Duodenal mucosa (tissue), 2 donors: ENCODE measurements around the gene MYDGF.

ENCODE experiments used
- H3K27ac ChIP-seq: one replicate; pipeline ENCODE4 v1.7.0; 2013; ENCODE audit warnings: low read depth, low read length
- H3K27me3 ChIP-seq, 2 donors: one replicate each; pipeline ENCODE4 v1.7.0; 2013; ENCODE audit warnings: low read length in 2 of 2, control low read depth in 1 of 2; ENCODE audit not compliant: insufficient read depth in 2 of 2, control insufficient read depth in 1 of 2
- H3K36me3 ChIP-seq, 2 donors: one replicate each; pipeline ENCODE4 v1.7.0; 2013; ENCODE audit warnings: low read length in 2 of 2, control low read depth in 1 of 2; ENCODE audit not compliant: insufficient read depth in 2 of 2, control insufficient read depth in 1 of 2
- H3K4me1 ChIP-seq, 2 donors: one replicate each; pipeline ENCODE4 v1.7.0; 2013; ENCODE audit warnings: low read length in 2 of 2, control low read depth in 1 of 2; ENCODE audit not compliant: insufficient read depth in 2 of 2, control insufficient read depth in 1 of 2
- H3K4me3 ChIP-seq, 2 donors: one replicate each; pipeline ENCODE4 v1.7.0; 2013; ENCODE audit warnings: low read length in 2 of 2, low read depth in 1 of 2
- H3K9ac ChIP-seq, 2 donors: one replicate each; pipeline ENCODE4 v1.7.0; 2013; ENCODE audit warnings: low read length in 2 of 2, low read depth in 1 of 2
- H3K9me3 ChIP-seq, 2 donors: one replicate each; pipeline ENCODE4 v1.7.0; 2013; ENCODE audit warnings: low read length in 2 of 2, control low read depth in 1 of 2; ENCODE audit not compliant: control insufficient read depth in 1 of 2

Gene MYDGF

DNA sequence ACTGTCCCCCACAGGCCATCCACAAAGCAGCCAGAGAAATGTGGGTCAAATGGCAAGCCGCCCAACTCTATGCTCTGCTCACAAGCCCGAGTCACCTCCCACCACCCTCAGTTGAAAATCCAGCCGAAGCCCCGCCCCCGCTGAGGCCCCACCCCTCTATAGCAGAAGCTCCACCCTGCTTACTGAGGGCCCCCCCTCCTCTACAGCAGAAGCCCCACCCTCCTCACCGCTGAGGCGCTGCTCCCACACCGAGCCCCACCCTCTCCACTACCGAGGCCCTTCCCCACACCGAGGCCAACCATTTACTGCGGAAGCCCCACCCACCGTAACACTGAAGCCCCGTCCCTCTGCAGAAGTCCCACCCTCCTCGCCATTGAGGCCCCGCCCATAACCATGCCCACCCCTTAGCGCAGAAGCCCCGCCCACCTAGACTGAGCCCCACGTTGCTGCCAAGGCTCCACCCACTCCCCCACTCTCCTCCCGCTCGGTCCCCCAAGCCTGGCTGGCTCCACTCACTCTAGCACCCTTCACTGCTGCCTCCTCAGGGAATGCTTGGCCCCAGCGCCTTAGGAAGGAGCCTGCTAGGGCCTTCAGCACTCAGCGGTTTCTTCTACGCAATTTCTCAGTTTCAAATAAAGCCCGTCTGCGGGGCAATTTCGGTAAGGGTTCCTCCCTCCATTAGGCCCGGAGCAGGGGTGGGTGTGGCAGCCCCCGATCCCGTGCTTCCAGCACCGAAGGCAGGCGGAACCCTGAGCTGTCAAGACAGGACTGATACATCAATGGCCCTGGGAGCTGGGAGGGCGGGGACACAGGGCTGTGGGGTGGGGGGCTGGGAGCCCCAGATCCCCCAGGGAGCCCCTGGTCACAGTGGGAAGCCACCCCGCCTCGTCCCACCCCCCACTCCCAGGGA, 9.0 kb upstream of the MYDGF start:
- H3K9me3 ChIP-seq: no peaks in the 10 kb centered on the region
- no peaks in the 10 kb centered on the region for H3K27me3 ChIP-seq
- peaks cover 16 to 45% of the 10 kb centered on the region in 2 donors for H3K36me3 ChIP-seq
- H3K4me1 ChIP-seq: no peaks in the 10 kb centered on the region
- no peak overlapping the region for H3K9ac ChIP-seq
- no peak overlapping the region for H3K27ac ChIP-seq
- H3K4me3 ChIP-seq: no peak overlapping the region

GRCh38 chr19:4676955-4677731, 7.0 kb upstream of the MYDGF start:
- no peaks in the 10 kb centered on the region for H3K9me3 ChIP-seq
- no peak overlapping the region for H3K4me3 ChIP-seq
- H3K4me1 ChIP-seq: no peaks in the 10 kb centered on the region
- no peaks in the 10 kb centered on the region for H3K27me3 ChIP-seq
- H3K27ac ChIP-seq: no peak overlapping the region
- no peak overlapping the region for H3K9ac ChIP-seq
- H3K36me3 ChIP-seq: peaks cover 5 to 30% of the 10 kb centered on the region in 2 donors

- Histone ChIP-seq H3K4me1 (no peaks in the 10 kb centered on the region), H3K27ac (no peak overlapping the region), H3K36me3 (peaks cover 1 to 22% of the 10 kb centered on the region in 2 donors), H3K9me3 (no peaks in the 10 kb centered on the region), H3K9ac (no peak overlapping the region), H3K4me3 (no peak overlapping the region), H3K27me3 (no peaks in the 10 kb centered on the region)
Observed at GRCh38 chr19:4675346-4675745, 5.2 kb upstream of the MYDGF start.

GRCh38 chr19:4673726-4674125, 3.6 kb upstream of the MYDGF start:
- Histone ChIP-seq H3K4me3 (no peak overlapping the region), H3K9me3 (no peaks in the 10 kb centered on the region), H3K27me3 (no peaks in the 10 kb centered on the region), H3K36me3 (peaks cover 0 to 16% of the 10 kb centered on the region in 2 donors), H3K4me1 (peaks cover 0 to 8% of the 10 kb centered on the region in 2 donors), H3K9ac (no peak overlapping the region), H3K27ac (no peak overlapping the region)

DNA sequence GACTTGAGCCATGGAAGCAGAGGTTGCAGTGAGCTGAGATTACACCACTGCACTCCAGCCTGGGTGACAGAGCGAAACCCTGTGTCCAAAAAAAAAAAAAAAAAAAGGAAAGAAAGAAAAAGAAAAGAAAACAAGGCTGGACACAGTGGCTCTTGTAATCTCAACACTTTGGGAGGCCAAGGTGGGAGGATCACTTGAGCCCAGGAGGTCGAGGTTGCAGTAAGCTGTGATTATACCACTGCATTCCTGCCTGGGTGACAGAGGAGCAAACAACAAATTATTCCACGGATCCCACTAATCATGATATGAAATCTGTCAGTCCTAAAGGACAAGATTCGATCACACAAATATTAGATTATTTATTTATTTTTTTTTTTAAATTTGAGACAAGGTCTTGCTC, 3.1 kb upstream of the MYDGF start:
- Histone ChIP-seq H3K36me3 (peaks cover 3 to 16% of the 10 kb centered on the region in 2 donors), H3K27ac (no peak overlapping the region), H3K27me3 (no peaks in the 10 kb centered on the region), H3K4me1 (peaks cover 0 to 13% of the 10 kb centered on the region in 2 donors), H3K9ac (no peak overlapping the region), H3K9me3 (no peaks in the 10 kb centered on the region), H3K4me3 (no peak overlapping the region)

GRCh38 chr19:4671185-4671851, 1.2 kb upstream of the MYDGF start:
- Histone ChIP-seq H3K36me3 (peaks cover 10 to 15% of the 10 kb centered on the region in 2 donors), H3K9me3 (no peaks in the 10 kb centered on the region), H3K27me3 (no peaks in the 10 kb centered on the region), H3K9ac (no peak overlapping the region), H3K27ac (no peak overlapping the region), H3K4me1 (peaks cover 0 to 13% of the 10 kb centered on the region in 2 donors), H3K4me3 (no peak overlapping the region)

DNA sequence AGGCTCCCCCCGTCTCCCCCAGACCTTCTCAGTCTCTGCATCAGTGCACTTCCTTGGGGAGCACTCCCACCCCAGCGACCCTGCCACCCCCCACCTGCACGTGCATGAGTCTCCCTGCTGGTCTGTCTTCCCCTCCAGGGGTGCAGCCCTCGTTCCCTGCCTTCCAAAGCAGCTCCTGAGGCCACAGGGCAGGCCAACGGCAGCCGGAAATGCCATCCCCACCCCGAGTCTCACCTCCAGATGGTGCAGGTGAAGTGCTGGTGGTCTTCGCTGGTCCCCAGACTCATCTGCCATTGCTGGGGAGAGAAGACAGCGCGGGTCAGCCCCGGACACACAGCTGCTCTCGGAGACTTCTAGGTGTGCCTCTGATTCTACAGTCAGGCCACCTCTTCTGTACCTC, 5.5 kb downstream of the MYDGF start:
- H3K27me3 ChIP-seq: no peaks in the 10 kb centered on the region
- H3K4me1 ChIP-seq: peaks cover 0 to 13% of the 10 kb centered on the region in 2 donors
- H3K9me3 ChIP-seq: no peaks in the 10 kb centered on the region
- H3K27ac ChIP-seq: no peak overlapping the region
- no peak overlapping the region for H3K4me3 ChIP-seq
- no peak overlapping the region for H3K9ac ChIP-seq
- peaks cover 24 to 55% of the 10 kb centered on the region in 2 donors for H3K36me3 ChIP-seq

GRCh38 chr19:4662812-4663211, 7.3 kb downstream of the MYDGF start:
- Histone ChIP-seq H3K4me1 (no peaks in the 10 kb centered on the region), H3K4me3 (no peak overlapping the region), H3K9me3 (no peaks in the 10 kb centered on the region), H3K27me3 (no peaks in the 10 kb centered on the region), H3K9ac (no peak overlapping the region), H3K27ac (no peak overlapping the region), H3K36me3 (peaks cover 24 to 63% of the 10 kb centered on the region in 2 donors)

- peaks cover 24 to 70% of the 10 kb centered on the region in 2 donors for H3K36me3 ChIP-seq
- H3K9ac ChIP-seq: no peak overlapping the region
- no peak overlapping the region for H3K4me3 ChIP-seq
- H3K27me3 ChIP-seq: no peaks in the 10 kb centered on the region
- no peak overlapping the region for H3K27ac ChIP-seq
- H3K4me1 ChIP-seq: no peaks in the 10 kb centered on the region
- no peaks in the 10 kb centered on the region for H3K9me3 ChIP-seq
Observed at GRCh38 chr19:4662020-4662695, 8.0 kb downstream of the MYDGF start.
